NT2/D1 (cell line): ENCODE results near the gene LYPD6.
"Not testable (repeated sequence)": the region's sequence is repeated elsewhere in the genome, so short reads cannot be mapped to it uniquely, and the experiment has no call there.

Experiments used
- DNase-seq: peaks from one replicate; pipeline ENCODE4 v3.0.0-alpha.2; 2011; ENCODE audit warnings: low read depth, low spot score
- H3K27me3 ChIP-seq: 2 replicates; pipeline ENCODE4 v1.6.0; 2011; ENCODE audit warnings: mild to moderate bottlenecking; ENCODE audit not compliant: insufficient read length, insufficient read depth
- H3K36me3 ChIP-seq: 2 replicates; pipeline ENCODE4 v1.6.1; 2011; ENCODE audit warnings: mild to moderate bottlenecking, low read length, mixed read lengths; ENCODE audit not compliant: insufficient read depth, insufficient read length
- H3K4me1 ChIP-seq: 2 replicates; pipeline ENCODE4 v1.5.1; 2011; ENCODE audit not compliant: insufficient read depth, insufficient read length
- H3K4me3 ChIP-seq: 2 replicates; pipeline ENCODE4 v1.5.1; 2011; ENCODE audit warnings: low read depth; ENCODE audit not compliant: insufficient read length
- H3K9ac ChIP-seq: 2 replicates; pipeline ENCODE4 v1.6.0; 2011; ENCODE audit warnings: low read depth; ENCODE audit not compliant: insufficient read length
- H3K9me3 ChIP-seq: 2 replicates; pipeline ENCODE4 v1.5.1; 2011; ENCODE audit warnings: mild to moderate bottlenecking, low read length; ENCODE audit not compliant: insufficient read depth
- SUZ12 ChIP-seq: IDR thresholded peaks from 2 replicates; pipeline ENCODE4 v1.6.1; 2011; ENCODE audit not compliant: insufficient read length, insufficient read depth; ENCODE audit errors: extremely low read depth
- YY1 ChIP-seq: IDR thresholded peaks from 2 replicates; pipeline ENCODE4 v1.6.1; 2011; ENCODE audit not compliant: insufficient read length, insufficient read depth
- ZNF274 ChIP-seq: IDR thresholded peaks from 2 replicates; pipeline ENCODE4 v1.6.1; 2011; ENCODE audit warnings: mild to moderate bottlenecking, low read depth, low read length

Gene LYPD6

DNA sequence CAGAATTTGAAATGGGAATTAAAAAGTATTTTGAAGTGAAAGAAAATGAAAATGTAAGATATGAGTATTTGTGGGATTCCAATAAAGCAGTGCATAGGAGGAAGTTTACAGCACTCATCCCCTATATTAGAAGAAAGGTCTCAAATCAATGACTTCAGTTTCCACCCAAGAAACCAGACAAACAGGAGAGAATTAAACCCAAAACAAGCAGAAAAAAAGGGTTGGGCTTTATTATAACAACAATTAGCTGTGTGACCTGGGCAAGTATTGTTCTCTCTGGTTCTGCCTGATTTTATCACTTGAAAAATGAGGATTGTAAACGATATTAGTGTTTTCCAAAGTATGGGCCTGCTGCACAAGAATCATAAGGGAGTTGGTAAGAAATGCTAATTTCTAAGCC is 18.3 kb upstream of the LYPD6 start:
- no peaks in the 10 kb centered on the region for H3K36me3 ChIP-seq
- no peak for TF ChIP-seq ZNF274
- no peak for TF ChIP-seq SUZ12
- no peak for TF ChIP-seq YY1
- no peaks in the 10 kb centered on the region for H3K9me3 ChIP-seq
- DNase-seq = no peak
- peaks cover 2% of the 10 kb centered on the region for H3K27me3 ChIP-seq
- H3K4me3 ChIP-seq = no peak overlapping the region
- no peak overlapping the region for H3K9ac ChIP-seq
- H3K4me1 ChIP-seq = no peaks in the 10 kb centered on the region

DNA sequence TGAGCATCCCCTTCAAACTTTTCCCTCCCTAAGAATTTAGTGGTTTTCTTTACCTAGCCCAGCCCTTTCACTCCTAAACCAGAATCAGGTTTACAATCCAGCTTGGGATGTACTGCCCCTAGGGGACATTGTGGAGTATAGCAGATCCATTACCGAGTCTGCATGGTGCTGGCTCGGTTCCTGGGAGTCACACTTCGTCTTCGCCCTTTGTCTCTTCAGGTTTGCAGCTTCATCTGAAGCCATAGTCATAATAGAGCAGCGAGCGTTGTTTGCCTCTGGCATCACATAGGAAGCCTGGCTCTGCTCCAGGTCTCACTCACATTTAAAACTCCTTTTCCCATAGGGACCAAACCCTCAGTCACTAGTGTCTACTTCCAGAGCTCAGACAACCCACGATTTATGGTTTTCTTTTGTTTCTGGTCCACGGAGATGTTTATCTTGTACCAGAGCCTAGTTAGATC is 16.8 kb upstream of the LYPD6 start:
- H3K4me1 ChIP-seq = no peaks in the 10 kb centered on the region
- H3K9me3 ChIP-seq = no peaks in the 10 kb centered on the region
- H3K4me3 ChIP-seq = no peak overlapping the region
- TF ChIP-seq YY1 = no peak
- TF ChIP-seq SUZ12 = no peak
- no peak for TF ChIP-seq ZNF274
- H3K36me3 ChIP-seq = no peaks in the 10 kb centered on the region
- H3K27me3 ChIP-seq = peaks cover 2% of the 10 kb centered on the region
- H3K9ac ChIP-seq = no peak overlapping the region
- no peak for DNase-seq

DNA sequence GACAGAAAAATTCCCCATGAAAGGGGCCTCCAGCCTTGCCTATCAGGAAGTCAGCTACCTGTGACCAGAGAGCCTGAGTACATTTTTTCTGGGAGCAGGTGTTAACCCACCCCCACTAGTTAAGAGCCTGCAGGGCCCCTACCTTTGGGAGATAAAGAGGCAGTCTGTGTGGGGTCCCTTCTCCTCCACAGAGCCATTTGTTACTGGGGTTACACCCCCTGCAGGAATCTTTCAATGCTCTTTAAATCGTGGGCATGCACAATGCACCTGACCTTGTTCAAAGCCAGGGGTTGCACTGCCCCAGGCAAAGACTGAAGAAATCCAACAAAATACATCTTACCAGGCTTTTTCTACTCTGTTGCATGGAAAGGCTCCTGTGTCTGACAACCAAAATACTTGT is 15.7 kb upstream of the LYPD6 start:
- no peak overlapping the region for H3K4me3 ChIP-seq
- no peak overlapping the region for H3K9ac ChIP-seq
- H3K36me3 ChIP-seq = no peaks in the 10 kb centered on the region
- H3K4me1 ChIP-seq = no peaks in the 10 kb centered on the region
- TF ChIP-seq SUZ12 (no peak), ZNF274 (no peak), YY1 (no peak)
- no peaks in the 10 kb centered on the region for H3K9me3 ChIP-seq
- H3K27me3 ChIP-seq = peaks cover 2% of the 10 kb centered on the region
- no peak for DNase-seq

DNA sequence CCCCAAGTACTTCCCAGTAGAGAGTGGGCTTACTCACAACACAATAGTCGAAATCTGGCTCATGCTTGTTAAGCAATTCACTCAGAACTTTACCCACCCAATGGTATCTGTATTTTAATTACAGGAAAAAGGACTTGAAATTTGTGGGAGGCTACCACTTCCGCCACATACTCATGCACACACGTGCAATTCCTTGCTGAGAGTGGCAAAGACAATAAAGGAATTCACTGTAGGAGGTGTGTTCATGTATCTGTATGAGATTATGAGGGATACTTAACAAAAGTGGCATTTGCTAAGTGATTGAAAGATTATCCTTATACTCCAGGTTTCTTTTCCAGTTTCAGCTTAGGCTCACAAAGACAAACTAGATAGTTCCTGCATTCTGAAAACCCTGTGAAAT is 14.9 kb upstream of the LYPD6 start:
- no peak for DNase-seq
- H3K4me1 ChIP-seq = no peaks in the 10 kb centered on the region

DNA sequence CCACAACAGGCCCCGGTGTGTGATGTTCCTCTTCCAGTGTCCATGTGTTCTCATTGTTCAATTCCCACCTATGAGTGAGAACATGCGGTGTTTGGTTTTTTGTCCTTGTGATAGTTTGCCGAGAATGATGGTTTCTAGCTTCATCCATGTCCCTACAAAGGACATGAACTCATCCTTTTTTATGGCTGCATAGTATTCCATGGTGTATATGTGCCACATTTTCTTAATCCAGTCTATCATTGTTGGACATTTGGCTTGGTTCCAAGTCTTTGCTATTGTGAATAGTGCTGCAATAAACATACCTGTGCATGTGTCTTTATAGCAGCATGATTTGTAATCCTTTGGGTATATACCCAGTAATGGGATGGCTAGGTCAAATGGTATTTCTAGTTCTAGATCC is 11.8 kb upstream of the LYPD6 start:
- H3K36me3 ChIP-seq, H3K9me3 ChIP-seq, H3K4me3 ChIP-seq, H3K9ac ChIP-seq, DNase-seq, H3K4me1 ChIP-seq, H3K27me3 ChIP-seq: not testable (repeated sequence)

More for the DNA sequence above, 14.9 kb upstream of the LYPD6 start:
- Histone ChIP-seq H3K4me3 (no peak overlapping the region), H3K36me3 (no peaks in the 10 kb centered on the region), H3K9me3 (no peaks in the 10 kb centered on the region), H3K9ac (no peak overlapping the region), H3K27me3 (peaks cover 2% of the 10 kb centered on the region)
- TF ChIP-seq ZNF274 = no peak
- TF ChIP-seq YY1 = no peak

DNA sequence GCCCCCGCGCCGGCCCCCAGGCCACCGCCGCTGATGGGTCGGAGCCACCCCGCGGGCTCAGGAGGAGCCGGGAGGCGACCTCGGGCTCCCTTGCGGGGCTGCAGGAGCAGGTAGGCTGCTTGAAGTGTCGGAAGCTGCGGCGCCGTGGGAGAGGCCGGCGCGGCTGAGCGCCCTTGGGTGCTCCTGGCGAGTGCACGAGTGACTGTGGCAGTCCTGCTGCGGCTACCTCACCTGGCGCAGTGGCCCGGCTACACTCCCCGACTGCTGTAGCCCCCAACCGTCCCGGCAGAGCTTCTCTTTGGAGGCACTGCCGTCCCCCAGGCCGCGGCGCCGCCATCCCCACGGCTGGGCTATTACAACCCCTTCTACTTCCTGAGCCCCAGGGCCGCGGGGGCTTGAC is 10.0 kb upstream of the LYPD6 start:
- no peak overlapping the region for H3K4me3 ChIP-seq
- no peaks in the 10 kb centered on the region for H3K9me3 ChIP-seq
- H3K4me1 ChIP-seq = no peaks in the 10 kb centered on the region
- H3K27me3 ChIP-seq = peaks cover 2% of the 10 kb centered on the region
- TF ChIP-seq ZNF274 (no peak), SUZ12 (no peak), YY1 (no peak)
- H3K36me3 ChIP-seq = no peaks in the 10 kb centered on the region
- no peak for DNase-seq
- H3K9ac ChIP-seq = no peak overlapping the region

DNA sequence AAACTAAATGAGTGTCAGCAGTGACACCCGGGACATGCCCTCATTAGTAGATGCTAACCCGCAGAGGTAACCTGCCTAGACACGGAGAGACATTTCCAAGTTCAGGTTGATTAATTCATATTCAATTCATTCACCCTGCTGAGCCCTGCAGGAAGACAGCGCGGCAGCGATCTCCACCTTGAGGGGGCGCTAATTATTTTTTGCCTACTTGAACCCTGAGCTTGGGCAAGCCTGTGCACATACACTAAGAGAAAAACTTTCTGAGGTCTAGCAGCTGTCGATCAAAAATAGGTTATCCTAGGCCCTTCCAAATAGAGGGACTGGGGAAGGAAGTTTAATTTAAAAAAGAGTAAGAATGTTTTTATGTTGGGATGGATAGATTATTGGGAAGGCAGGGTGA is 1.3 kb upstream of the LYPD6 start:
- Histone ChIP-seq H3K9ac (no peak overlapping the region), H3K4me1 (no peaks in the 10 kb centered on the region), H3K27me3 (peaks cover 11% of the 10 kb centered on the region), H3K9me3 (no peaks in the 10 kb centered on the region), H3K36me3 (no peaks in the 10 kb centered on the region), H3K4me3 (peak overlapping the region; percentile 82)
- no peak for TF ChIP-seq YY1
- TF ChIP-seq SUZ12 = no peak
- no peak for TF ChIP-seq ZNF274
- no peak for DNase-seq

DNA sequence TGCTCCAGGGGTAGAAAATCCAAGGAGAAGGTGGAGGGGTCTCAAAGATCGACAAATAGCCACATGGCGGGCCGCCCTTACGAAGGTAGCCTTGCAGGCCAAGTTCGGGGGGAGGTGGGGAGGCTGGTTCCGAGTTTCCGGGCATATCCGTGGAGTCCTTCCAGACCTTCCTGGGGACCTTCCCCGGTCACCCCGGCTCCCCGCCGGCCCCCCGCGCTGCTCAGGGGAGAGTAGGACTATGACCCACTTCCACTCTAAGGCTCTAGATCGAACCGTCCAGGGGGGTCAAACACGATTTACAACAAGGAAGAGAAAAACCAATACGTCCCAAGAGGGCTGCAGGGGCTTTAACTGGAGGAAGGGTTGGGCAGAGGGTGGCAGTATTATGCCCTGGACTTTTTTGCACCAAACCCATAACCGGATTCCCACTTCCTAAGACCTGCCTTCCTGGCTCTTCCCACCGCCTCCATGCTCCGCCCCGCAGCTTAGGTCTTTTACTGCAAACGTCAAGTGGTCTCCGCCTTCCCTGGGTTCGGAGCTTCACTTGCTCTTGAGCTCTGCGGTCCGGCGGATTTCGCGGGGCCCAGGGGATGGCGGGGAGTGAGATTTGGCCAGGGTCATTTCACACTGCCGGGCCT is 779 bp upstream of the LYPD6 start:
- DNase-seq = peak; percentile 71
- TF ChIP-seq ZNF274 = no peak
- no peak for TF ChIP-seq YY1
- no peak for TF ChIP-seq SUZ12
- H3K9me3 ChIP-seq = no peaks in the 10 kb centered on the region
- peak overlapping the region; percentile 82 for H3K4me3 ChIP-seq
- H3K9ac ChIP-seq = peak overlapping the region; percentile 85
- H3K27me3 ChIP-seq = peaks cover 11% of the 10 kb centered on the region
- H3K36me3 ChIP-seq = no peaks in the 10 kb centered on the region
- H3K4me1 ChIP-seq = no peaks in the 10 kb centered on the region
